ENCODE data around the gene KCTD16.

Gene KCTD16

DNA sequence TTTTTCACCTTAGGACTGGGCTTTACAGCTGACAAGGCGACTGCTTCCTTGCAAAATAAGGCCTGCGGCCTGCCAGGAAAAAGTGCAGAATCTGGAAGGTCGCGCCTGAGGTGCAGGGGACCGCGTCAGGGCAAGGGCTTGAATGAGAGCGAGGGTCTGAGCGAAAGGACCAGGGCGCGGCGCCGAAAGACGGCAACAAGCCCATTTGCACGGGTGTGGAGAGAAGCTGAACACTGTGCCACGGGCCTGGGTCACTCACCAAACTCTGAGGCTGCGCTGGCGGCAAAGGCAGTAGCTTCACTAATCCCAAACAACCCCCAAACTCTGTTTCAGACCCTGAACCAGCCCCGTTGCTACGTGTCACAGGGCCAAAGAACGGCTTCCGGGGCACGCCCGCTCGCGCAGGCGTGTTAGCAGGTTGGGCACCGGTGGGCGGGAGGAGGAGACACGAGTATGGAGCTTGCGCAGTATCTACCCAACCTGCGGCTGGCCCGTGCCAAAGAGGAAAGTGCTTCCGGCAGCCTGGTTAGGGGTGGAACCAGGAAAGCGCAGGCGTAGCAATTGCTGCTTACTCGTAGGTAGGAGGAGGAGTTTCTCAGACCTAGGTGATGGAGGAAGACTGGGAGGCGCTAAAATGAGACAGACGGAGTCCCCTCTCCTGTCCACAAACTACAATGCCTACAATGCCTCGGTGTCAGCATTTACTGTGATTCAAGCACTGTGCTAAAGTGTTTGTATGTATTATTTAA, at the start of gene KCTD16, which contains the start of gene YIPF5:
Gene KCTD16 (plus strand): TSS at position 598 of the 749 bp plus-strand sequence.
Gene YIPF5 (minus strand): TSS at position 384 of the 749 bp plus-strand sequence. CDS start 704 bp downstream, outside the sequence.
- DNase-seq = peak; percentile 86 to 89

DNA sequence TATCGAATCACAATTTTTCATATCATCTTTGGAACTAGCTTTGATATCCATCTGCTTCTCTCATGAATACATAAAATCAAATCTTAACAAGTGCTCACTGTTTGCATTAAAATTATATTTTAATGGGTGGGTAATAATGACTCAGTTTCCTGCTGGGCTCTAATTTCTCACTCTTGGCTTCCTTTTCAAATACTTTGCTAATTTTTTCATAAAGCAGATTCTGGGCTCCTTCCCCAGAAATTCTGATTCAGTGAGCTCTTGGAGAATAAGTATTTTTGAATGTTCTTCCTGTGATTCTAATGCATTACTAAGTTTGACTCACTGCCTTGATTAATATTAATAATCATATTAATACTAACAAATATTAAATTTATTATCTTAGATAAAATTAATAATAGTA, 49.1 kb upstream of the KCTD16 start:
- DNase-seq = no peak

DNA sequence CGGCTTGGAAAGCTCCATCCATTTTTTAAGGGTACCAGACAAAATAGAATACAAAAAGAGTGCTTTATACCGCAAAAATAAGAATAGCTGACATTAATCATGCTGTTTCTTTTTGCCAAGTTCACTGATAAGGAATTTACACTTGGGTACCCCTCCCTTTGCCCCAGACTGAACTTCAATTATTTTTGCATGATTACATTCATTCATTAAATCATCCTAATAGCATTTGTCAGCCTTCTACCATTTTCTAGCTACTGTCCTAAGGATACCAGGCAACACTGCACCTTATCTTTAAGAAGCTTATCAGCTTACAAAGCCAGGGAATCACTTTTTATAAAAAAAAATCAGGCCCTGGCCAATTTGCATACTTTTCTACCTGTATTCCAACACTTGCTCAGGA, 48.6 kb upstream of the KCTD16 start:
- no peak for DNase-seq

GRCh38 chr5:144122641-144123040, 48.0 kb upstream of the KCTD16 start:
- no peak for DNase-seq

- no peak for DNase-seq
Measured at GRCh38 chr5:144125163-144125726, 45.4 kb upstream of the KCTD16 start.

- DNase-seq = no peak
Measured at GRCh38 chr5:144126707-144127106, 44.0 kb upstream of the KCTD16 start.

DNA sequence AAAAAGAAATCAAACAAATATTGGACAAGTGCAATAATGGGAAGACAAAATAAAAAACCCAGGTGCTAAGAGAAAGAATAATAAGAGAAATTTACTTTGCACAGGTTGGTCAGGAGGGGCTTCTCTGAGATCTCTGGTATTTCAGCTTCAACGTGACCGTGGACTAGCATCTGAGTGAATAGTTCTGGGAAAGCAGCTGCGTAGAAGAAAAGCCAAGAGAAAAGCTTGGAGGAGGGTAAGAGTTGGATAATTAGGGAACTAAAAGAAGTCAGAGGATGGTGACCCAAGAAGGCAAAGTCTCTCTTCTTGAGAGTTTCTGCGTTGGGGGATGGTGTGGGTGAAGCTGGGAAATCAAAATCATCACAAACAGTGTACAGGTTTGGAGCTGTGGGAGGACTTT, 41.8 kb upstream of the KCTD16 start:
- DNase-seq = no peak

- no peak for DNase-seq
Measured at GRCh38 chr5:144130306-144130705, 40.4 kb upstream of the KCTD16 start.

- no peak for DNase-seq
Measured at GRCh38 chr5:144131261-144131660, 39.4 kb upstream of the KCTD16 start.

GRCh38 chr5:144133050-144133633, 37.5 kb upstream of the KCTD16 start:
- no peak for DNase-seq

GRCh38 chr5:144134194-144134826, 36.4 kb upstream of the KCTD16 start:
- no peak for DNase-seq

DNA sequence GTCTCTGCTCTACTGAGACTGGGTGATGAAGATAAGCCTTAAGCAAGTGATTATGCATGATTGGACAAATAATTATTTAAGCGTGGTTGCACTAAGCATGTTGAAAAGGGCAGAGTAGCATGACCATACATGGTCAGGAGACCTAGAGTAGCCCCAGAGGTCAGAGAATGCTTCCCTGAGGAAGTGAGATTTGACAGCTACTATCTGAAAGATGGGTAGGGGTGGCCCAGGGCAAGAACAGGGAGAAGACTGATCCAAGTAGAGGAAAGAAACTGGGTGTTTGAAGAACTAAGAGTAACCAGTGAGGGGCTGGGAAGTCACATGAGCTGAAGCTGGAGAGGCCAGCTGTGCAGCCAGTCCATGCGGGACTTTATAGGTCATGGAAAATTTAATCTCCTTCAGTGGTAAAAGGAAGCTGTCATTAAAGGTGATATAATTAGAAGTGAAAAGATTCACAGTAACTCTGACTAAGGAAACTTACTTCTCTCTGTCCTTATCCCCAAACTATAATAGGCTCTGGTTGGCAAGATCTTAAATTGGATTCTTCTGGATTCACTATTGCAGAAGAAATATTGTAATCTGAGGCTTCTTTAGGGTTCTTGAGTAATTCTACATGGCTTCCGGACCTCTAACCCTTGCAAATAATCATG, 35.4 kb upstream of the KCTD16 start:
- no peak for DNase-seq

DNA sequence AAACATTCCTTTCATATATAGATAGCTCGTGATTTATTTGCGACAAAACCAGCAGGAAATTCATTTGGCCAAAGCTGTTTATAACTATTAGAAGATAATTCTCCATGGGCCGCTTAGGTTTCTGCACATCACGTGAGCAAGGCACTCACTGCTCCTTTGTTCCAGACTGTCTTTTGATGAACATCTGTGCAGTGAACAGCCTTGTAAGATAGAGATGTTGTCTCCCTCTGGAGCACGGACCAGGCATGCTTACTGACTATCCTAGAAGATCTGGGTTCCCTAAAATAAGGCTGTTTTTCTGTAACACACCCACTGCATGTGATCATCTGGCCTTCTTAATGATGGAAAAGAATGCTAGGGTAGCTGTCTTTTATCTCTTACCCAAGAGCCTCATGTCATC, 31.1 kb upstream of the KCTD16 start:
- DNase-seq = no peak

GRCh38 chr5:144141585-144141984, 29.1 kb upstream of the KCTD16 start:
- DNase-seq = no peak

- DNase-seq = peak in 1 of 2 donors; percentile 60
Measured at GRCh38 chr5:144142139-144142823, 28.4 kb upstream of the KCTD16 start.

DNA sequence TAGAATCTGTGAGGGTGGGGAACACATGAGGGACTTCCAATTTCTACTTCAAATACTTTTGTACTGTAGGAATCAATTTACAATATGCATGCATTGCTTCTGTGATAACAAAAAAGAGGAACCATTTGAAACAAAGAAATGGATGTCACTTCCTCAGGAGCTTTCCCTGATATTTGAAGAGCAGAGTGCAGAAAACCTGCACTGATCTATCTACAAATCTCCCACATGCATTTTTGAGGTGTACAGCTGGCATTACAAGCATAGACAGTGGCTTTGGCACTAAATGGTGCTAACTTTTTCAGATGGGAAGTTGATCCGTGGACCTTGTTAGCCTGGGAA, 27.9 kb upstream of the KCTD16 start:
- DNase-seq = no peak

DNA sequence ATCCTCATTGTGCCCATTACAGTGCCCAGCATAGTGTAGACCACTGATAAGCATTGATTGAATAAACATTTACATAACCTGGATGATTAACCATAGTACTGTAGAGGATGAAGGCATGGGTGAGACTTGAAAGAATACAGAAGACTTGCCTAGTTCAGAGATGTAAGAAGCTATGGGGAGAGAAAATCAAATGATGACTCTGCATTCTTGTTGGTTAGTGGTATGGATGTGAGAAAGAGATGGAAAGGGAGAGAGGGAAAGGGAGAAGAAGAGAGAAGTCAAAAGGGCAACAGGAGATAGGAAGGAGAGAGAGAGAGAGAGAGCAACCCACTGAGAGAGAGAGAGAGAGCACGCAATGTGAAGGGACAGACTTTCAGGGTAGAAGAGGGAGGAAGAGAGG, 27.0 kb upstream of the KCTD16 start:
- no peak for DNase-seq

DNA sequence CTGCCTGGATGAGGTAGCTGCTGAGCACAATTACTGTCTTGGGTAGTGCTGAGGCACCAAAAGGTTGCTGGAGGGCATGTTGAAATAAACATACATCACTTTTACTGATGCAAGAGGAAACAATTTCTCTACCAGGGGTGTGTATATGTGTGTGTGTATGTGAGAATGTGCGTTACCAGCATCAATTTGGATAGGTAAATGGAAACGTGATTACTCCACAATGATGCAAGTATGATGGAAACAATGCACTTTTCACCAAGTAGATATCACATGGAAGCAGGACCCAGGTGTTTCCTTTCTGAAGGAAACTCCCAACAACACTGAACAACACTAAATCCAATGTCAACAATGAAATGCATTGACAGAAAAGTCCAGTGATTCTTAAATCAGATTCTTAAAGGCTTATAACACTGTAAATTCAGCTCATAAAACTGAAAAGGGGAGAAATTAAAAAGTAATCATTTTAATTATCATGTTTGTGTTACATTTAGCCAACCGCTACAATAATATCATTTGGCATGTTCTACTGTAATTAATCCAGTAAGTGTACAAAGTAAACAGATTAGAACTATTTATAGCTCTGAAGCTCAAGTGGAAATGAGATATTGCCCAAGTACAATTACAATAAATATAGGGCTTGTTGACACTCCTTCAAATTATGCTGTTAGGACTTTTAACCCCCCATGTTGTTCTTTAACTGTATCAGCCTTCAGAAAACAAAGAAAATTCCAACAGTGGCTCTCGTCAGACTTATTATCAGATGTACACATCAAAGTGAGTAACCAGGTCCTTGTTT, 25.5 kb upstream of the KCTD16 start:
- DNase-seq = no peak

GRCh38 chr5:144151026-144151425, 19.6 kb upstream of the KCTD16 start:
- DNase-seq = no peak

GRCh38 chr5:144156767-144157171, 13.9 kb upstream of the KCTD16 start:
- no peak for DNase-seq

DNA sequence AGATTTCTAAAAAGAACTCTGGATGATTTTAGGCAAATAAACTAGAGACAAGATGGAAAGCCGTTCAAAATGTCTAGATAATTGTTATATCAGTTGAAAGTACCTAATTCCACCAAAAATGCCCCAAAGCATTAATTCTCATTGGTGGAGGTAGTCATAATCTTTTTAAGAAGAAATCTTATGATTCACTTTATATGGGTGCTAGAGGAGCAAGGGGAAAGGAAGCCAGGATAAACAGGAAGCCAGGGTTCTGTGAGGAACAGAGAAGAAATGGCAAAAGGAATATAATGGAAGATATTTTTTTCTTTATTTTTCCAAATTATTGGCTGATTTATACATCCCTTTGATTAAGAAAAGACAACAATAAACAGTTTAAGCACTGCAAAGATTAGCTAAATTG, 8.0 kb upstream of the KCTD16 start:
- DNase-seq = no peak

DNA sequence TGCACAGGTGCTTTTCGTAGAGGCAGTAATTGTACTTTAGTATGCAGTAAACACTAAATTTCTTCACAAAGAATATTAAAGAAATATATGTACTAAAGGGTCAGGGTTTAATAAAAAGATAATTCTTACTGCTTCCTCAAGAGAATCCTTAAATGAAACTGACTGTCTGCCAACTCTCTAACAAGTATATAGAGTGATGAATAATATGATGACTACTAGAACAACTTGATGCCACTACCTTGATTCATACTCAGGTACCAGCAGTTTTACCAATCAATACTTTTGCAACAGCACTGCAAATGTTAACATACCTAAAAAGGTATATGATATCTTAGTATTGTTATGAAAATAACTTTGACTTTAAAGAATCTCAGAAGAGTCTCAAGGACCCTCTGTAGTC, 4.0 kb upstream of the KCTD16 start:
- no peak for DNase-seq

All from hippocampal formation (tissue), 2 donors.